OCI-LY7 (cell line): ENCODE data around the gene LIX1. TPM values are rescaled to one million over a fixed set of nuclear protein-coding genes. Genes with fewer than 3 reads are reported as not detected.

Source experiments
- BruUV-seq: library from RNA; stranded (reverse); fragments of 400-500 nt; replicated peaks from 2 replicates; lab custom pipeline; 2021; lab: Mats Ljungman, UMichigan
- CTCF ChIA-PET: fragments of 300-600 bp; sonication (Branson Sonifier 250); formaldehyde crosslinking; loops from one replicate; lab custom pipeline; 2022; ENCODE audit warnings: antibody characterized with exemption; ENCODE audit not compliant: unreplicated experiment; lab: Charles Lee
- POLR2A ChIA-PET: fragments of 300-600 bp; sonication (Branson Sonifier 250); formaldehyde crosslinking; loops from one replicate; lab custom pipeline; 2022; ENCODE audit warnings: antibody characterized with exemption; lab: Charles Lee
- DNase-seq: peaks from one replicate; pipeline ENCODE4 v3.0.0-alpha.2; 2015; ENCODE audit warnings: low spot score
- H2AFZ ChIP-seq: fragments of 200-600 bp; sonication (generic), shearing (Covaris generic); 2 replicates; pipeline ENCODE4 v1.6.1; 2014; ENCODE audit warnings: mild to moderate bottlenecking, antibody characterized with exemption, low read length, moderate library complexity
- H3K27ac ChIP-seq: fragments of 200-600 bp; sonication (generic); 2 replicates; pipeline ENCODE4 v1.5.1; 2014; ENCODE audit warnings: mixed run types, low read depth, mild to moderate bottlenecking, moderate library complexity, low read length, inconsistent platforms; ENCODE audit not compliant: poor library complexity, severe bottlenecking
- H3K36me3 ChIP-seq: fragments of 200-600 bp; sonication (generic); 2 replicates; pipeline ENCODE4 v1.6.1; 2014; ENCODE audit warnings: mild to moderate bottlenecking, antibody characterized with exemption, low read length, moderate library complexity, mixed read lengths; ENCODE audit not compliant: insufficient read depth
- H3K4me1 ChIP-seq: fragments of 200-600 bp; sonication (generic); 2 replicates; pipeline ENCODE4 v1.5.1; 2014; ENCODE audit warnings: mild to moderate bottlenecking, low read length; ENCODE audit not compliant: insufficient read depth, poor library complexity, severe bottlenecking
- H3K4me2 ChIP-seq: fragments of 200-600 bp; sonication (generic); 2 replicates; pipeline ENCODE4 v1.6.1; 2014; ENCODE audit warnings: mild to moderate bottlenecking, low read length
- H3K4me3 ChIP-seq: fragments of 200-600 bp; sonication (generic); 2 replicates; pipeline ENCODE4 v1.5.1; 2014; ENCODE audit warnings: mild to moderate bottlenecking, low read depth, low read length; ENCODE audit not compliant: poor library complexity, severe bottlenecking
- H3K79me2 ChIP-seq: fragments of 200-600 bp; sonication (generic); 2 replicates; pipeline ENCODE4 v1.6.1; 2016; ENCODE audit warnings: low read depth, mild to moderate bottlenecking, low read length, moderate library complexity, mixed read lengths; ENCODE audit not compliant: insufficient read depth
- H3K9me2 ChIP-seq: fragments of 200-600 bp; sonication (generic); 2 replicates; pipeline ENCODE4 v1.6.1; 2016; ENCODE audit warnings: mild to moderate bottlenecking, low read length, mixed read lengths; ENCODE audit not compliant: insufficient read depth
- H3K9me3 ChIP-seq: fragments of 200-600 bp; sonication (generic); 2 replicates; pipeline ENCODE4 v1.6.1; 2014; ENCODE audit warnings: mild to moderate bottlenecking, mixed run types, low read length, mixed read lengths
- H4K20me1 ChIP-seq: fragments of 200-600 bp; sonication (generic); 2 replicates; pipeline ENCODE4 v1.6.1; 2014; ENCODE audit warnings: mild to moderate bottlenecking, antibody characterized with exemption, low read length, moderate library complexity, mixed read lengths; ENCODE audit not compliant: insufficient read depth
- EZH2phosphoT487 ChIP-seq: fragments of 200-600 bp; sonication (generic); IDR thresholded peaks from 2 replicates; pipeline ENCODE4 v1.6.1; 2018; ENCODE audit warnings: low read depth, borderline replicate concordance, mild to moderate bottlenecking, mixed run types, antibody characterized with exemption, low read length, moderate library complexity, mixed read lengths
- intact Hi-C: fragments of 100-400 bp; cut with micrococcal nuclease; formaldehyde crosslinking; loops from one replicate; pipeline ENCODE4 v1.10.0; 2022; ENCODE audit not compliant: unreplicated experiment
- total RNA-seq, 2 experiments: library from RNA; depleted of rRNA in 1 of 2; stranded (reverse); fragments of >200 nt in 1 of 2; shearing (Covaris generic) in 1 of 2; gene quantifications; 2 replicates each; pipeline ENCODE4 v1.2.3, GENCODE V29; 2014 to 2022
- TF ChIP-seq, protein P1 (sequence below): fragments of 200-600 bp; sonication (generic); conservative IDR thresholded peaks from 2 replicates; pipeline ENCODE4 v1.5.1; 2014; ENCODE audit warnings: mild to moderate bottlenecking, antibody characterized with exemption, low read length, moderate library complexity, mixed read lengths

The LIX1 gene
- total RNA-seq, 2 experiments from 2014 or later = 0.44 TPM; not detected in 1

DNA sequence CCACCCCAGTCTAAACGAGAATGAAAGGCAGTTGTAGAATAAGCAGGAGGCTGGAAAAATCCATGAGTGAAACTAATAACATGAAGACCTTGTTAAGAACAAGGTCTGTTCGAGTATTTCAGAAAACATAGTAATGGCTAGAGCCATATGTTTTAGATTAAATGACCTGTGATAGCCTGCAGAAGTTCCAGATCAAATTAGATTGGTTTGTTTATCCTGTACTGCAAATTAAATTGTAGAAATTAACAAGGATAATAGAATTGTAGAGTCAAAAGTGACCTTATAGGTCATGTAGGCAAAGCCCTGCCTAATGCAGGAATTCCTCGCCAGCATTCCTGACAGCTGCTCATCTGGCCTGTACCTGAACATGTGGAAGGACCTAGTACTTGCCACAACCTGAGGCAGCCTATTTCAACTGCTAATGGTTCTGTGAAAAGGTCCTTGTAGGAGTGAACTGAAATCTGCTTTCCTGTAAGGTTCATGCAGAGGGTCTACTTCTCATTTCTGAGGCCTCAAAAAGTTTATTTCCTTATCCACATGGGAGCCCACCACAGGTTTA lies 17.2 kb downstream of the LIX1 start:
- Histone ChIP-seq H3K9me3 (no peaks in the 10 kb centered on the region), H3K9me2 (no peaks in the 10 kb centered on the region), H3K36me3 (no peaks in the 10 kb centered on the region), H3K27ac (no peak overlapping the region), H3K4me2 (no peak overlapping the region), H4K20me1 (no peaks in the 10 kb centered on the region), H2AFZ (no peak overlapping the region), H3K4me3 (no peak overlapping the region), H3K4me1 (no peaks in the 10 kb centered on the region), H3K79me2 (no peaks in the 10 kb centered on the region)
- no TSS peak for BruUV-seq
- TF ChIP-seq, protein P1, sequence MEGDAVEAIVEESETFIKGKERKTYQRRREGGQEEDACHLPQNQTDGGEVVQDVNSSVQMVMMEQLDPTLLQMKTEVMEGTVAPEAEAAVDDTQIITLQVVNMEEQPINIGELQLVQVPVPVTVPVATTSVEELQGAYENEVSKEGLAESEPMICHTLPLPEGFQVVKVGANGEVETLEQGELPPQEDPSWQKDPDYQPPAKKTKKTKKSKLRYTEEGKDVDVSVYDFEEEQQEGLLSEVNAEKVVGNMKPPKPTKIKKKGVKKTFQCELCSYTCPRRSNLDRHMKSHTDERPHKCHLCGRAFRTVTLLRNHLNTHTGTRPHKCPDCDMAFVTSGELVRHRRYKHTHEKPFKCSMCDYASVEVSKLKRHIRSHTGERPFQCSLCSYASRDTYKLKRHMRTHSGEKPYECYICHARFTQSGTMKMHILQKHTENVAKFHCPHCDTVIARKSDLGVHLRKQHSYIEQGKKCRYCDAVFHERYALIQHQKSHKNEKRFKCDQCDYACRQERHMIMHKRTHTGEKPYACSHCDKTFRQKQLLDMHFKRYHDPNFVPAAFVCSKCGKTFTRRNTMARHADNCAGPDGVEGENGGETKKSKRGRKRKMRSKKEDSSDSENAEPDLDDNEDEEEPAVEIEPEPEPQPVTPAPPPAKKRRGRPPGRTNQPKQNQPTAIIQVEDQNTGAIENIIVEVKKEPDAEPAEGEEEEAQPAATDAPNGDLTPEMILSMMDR = no peak
- TF ChIP-seq EZH2phosphoT487 = no peak
- no peak for DNase-seq
- ChIA-PET CTCF (no interaction called here), POLR2A (interaction anchor here (0.7 kb wide), 1 partner anchor 9 kb away, joined by 3 read pairs; no protein-coding TSS in a partner anchor)
- intact Hi-C loops = no loop called here

GRCh38 chr5:97124335-97124734 lies 18.1 kb downstream of the LIX1 start:
- H3K36me3 ChIP-seq = no peaks in the 10 kb centered on the region
- TF ChIP-seq, protein P1 = no peak
- TF ChIP-seq EZH2phosphoT487 = no peak
- no peaks in the 10 kb centered on the region for H3K4me1 ChIP-seq
- intact Hi-C loops = no loop called here
- no peaks in the 10 kb centered on the region for H3K9me3 ChIP-seq
- ChIA-PET CTCF (no interaction called here), POLR2A (interaction anchor here (0.5 to 0.7 kb wide), 3 partner anchors 10 to 31 kb away, joined by 3 to 5 read pairs (median 3); no protein-coding TSS in a partner anchor)
- H3K4me2 ChIP-seq = no peak overlapping the region
- H3K27ac ChIP-seq = no peak overlapping the region
- H4K20me1 ChIP-seq = no peaks in the 10 kb centered on the region
- H3K79me2 ChIP-seq = no peaks in the 10 kb centered on the region
- no peaks in the 10 kb centered on the region for H3K9me2 ChIP-seq
- no peak for DNase-seq
- no peak overlapping the region for H3K4me3 ChIP-seq
- BruUV-seq = no TSS peak
- H2AFZ ChIP-seq = no peak overlapping the region

- H3K4me2 ChIP-seq = no peak overlapping the region
- ChIA-PET CTCF (no interaction called here), POLR2A (interaction anchor here (0.7 to 1.4 kb wide), 6 partner anchors 9 to 359 kb away, joined by 3 to 10 read pairs (median 4); no protein-coding TSS in a partner anchor)
- H3K27ac ChIP-seq = no peak overlapping the region
- TF ChIP-seq EZH2phosphoT487 = no peak
- TF ChIP-seq, protein P1 = no peak
- peaks cover 12% of the 10 kb centered on the region for H3K4me1 ChIP-seq
- H3K9me2 ChIP-seq = no peaks in the 10 kb centered on the region
- DNase-seq = no peak
- no peaks in the 10 kb centered on the region for H3K36me3 ChIP-seq
- BruUV-seq = no TSS peak
- no peak overlapping the region for H2AFZ ChIP-seq
- no peaks in the 10 kb centered on the region for H3K79me2 ChIP-seq
- no peaks in the 10 kb centered on the region for H4K20me1 ChIP-seq
- H3K9me3 ChIP-seq = no peaks in the 10 kb centered on the region
- no peak overlapping the region for H3K4me3 ChIP-seq
- intact Hi-C loops = no loop called here
These were observed 20.6 kb downstream of the LIX1 start for GRCh38 chr5:97121848-97122247.
